ENCODE measurements around the gene HNRNPL. TPM values are rescaled to one million over a fixed set of nuclear protein-coding genes. Genes with fewer than 3 reads are reported as not detected.
"Not testable (repeated sequence)": the region's sequence is repeated elsewhere in the genome, so short reads cannot be mapped to it uniquely, and the experiment has no call there.

Gene HNRNPL
- polyA plus RNA-seq, 1 donor from 2014 or later, result 315 TPM

- no peaks in the 10 kb centered on the region for H3K9me3 ChIP-seq (ENCODE audit: low read length)
- no peaks in the 10 kb centered on the region for H3K9me2 ChIP-seq (ENCODE audit: insufficient read depth, low read length)
- no peak for TF ChIP-seq TAF1 (IDR thresholded peaks at IDR 0.05; ENCODE audit: low read depth)
- TF ChIP-seq CTCF (IDR thresholded peaks at IDR 0.05; ENCODE audit: poor library complexity, severe bottlenecking), result no peak
- TF ChIP-seq SMC3 (conservative IDR thresholded peaks at IDR 0.05; ENCODE audit: poor library complexity), result no peak
- TF ChIP-seq POLR2AphosphoS5 (IDR thresholded peaks at IDR 0.05), result no peak
- no peak for TF ChIP-seq MXI1 (conservative IDR thresholded peaks at IDR 0.05; ENCODE audit: poor library complexity, severe bottlenecking)
- TF ChIP-seq REST (IDR thresholded peaks at IDR 0.05; ENCODE audit: borderline replicate concordance), result no peak
- TF ChIP-seq EZH2 (IDR thresholded peaks at IDR 0.05; ENCODE audit: borderline replicate concordance, insufficient read depth, low read length, poor library complexity, severe bottlenecking), result no peak
- no peak for TF ChIP-seq RAD21 (conservative IDR thresholded peaks at IDR 0.05)
- TF ChIP-seq EP300 (conservative IDR thresholded peaks at IDR 0.05; ENCODE audit: poor library complexity, severe bottlenecking), result no peak
- H2AFZ ChIP-seq (ENCODE audit: low read depth, low read length), result no peak overlapping the region
- no peaks in the 10 kb centered on the region for H3K36me3 ChIP-seq (ENCODE audit: insufficient read depth, low read length)
- H3K27me3 ChIP-seq (ENCODE audit: insufficient read depth, low read depth, low read length), result no peaks in the 10 kb centered on the region
- H3K79me2 ChIP-seq (replicated peaks; ENCODE audit: insufficient read depth, low read length), result no peaks in the 10 kb centered on the region
- no peaks in the 10 kb centered on the region for H3F3A ChIP-seq (ENCODE audit: insufficient read depth, low read length, poor library complexity, severe bottlenecking)
- no peak overlapping the region for H3K4me2 ChIP-seq (ENCODE audit: low read length)
- H3K27ac ChIP-seq (ENCODE audit: low read length), result no peak overlapping the region
- no peak overlapping the region for H3K4me3 ChIP-seq (ENCODE audit: low read length)
- H4K20me1 ChIP-seq (ENCODE audit: insufficient read depth), result no peaks in the 10 kb centered on the region
- H3K9ac ChIP-seq (ENCODE audit: low read length), result no peak overlapping the region
Measured at GRCh38 chr19:38861368-38861767, 11.6 kb upstream of the HNRNPL start.

- not testable (repeated sequence) for H4K20me1 ChIP-seq (ENCODE audit: insufficient read depth); H3K4me3 ChIP-seq (ENCODE audit: low read length); H3K9me3 ChIP-seq (ENCODE audit: low read length); H3F3A ChIP-seq (ENCODE audit: insufficient read depth, low read length, poor library complexity, severe bottlenecking); H3K9me2 ChIP-seq (ENCODE audit: insufficient read depth, low read length); H2AFZ ChIP-seq (ENCODE audit: low read depth, low read length); H3K36me3 ChIP-seq (ENCODE audit: insufficient read depth, low read length); H3K4me2 ChIP-seq (ENCODE audit: low read length); H3K9ac ChIP-seq (ENCODE audit: low read length); H3K79me2 ChIP-seq (replicated peaks; ENCODE audit: insufficient read depth, low read length); H3K27me3 ChIP-seq (ENCODE audit: insufficient read depth, low read depth, low read length); H3K27ac ChIP-seq (ENCODE audit: low read length)
Measured at GRCh38 chr19:38859631-38860204, 9.9 kb upstream of the HNRNPL start.

- H3K27me3 ChIP-seq (ENCODE audit: insufficient read depth, low read depth, low read length), result no peaks in the 10 kb centered on the region
- H3K36me3 ChIP-seq (ENCODE audit: insufficient read depth, low read length), result no peaks in the 10 kb centered on the region
- H3K4me3 ChIP-seq (ENCODE audit: low read length), result no peak overlapping the region
- H3K79me2 ChIP-seq (replicated peaks; ENCODE audit: insufficient read depth, low read length), result no peaks in the 10 kb centered on the region
- no peak for TF ChIP-seq TAF1 (IDR thresholded peaks at IDR 0.05; ENCODE audit: low read depth)
- TF ChIP-seq RAD21 (conservative IDR thresholded peaks at IDR 0.05), result no peak
- no peak for TF ChIP-seq EP300 (conservative IDR thresholded peaks at IDR 0.05; ENCODE audit: poor library complexity, severe bottlenecking)
- no peak for TF ChIP-seq CTCF (IDR thresholded peaks at IDR 0.05; ENCODE audit: poor library complexity, severe bottlenecking)
- TF ChIP-seq EZH2 (IDR thresholded peaks at IDR 0.05; ENCODE audit: borderline replicate concordance, insufficient read depth, low read length, poor library complexity, severe bottlenecking), result no peak
- no peak for TF ChIP-seq REST (IDR thresholded peaks at IDR 0.05; ENCODE audit: borderline replicate concordance)
- no peak for TF ChIP-seq SMC3 (conservative IDR thresholded peaks at IDR 0.05; ENCODE audit: poor library complexity)
- no peak for TF ChIP-seq MXI1 (conservative IDR thresholded peaks at IDR 0.05; ENCODE audit: poor library complexity, severe bottlenecking)
- no peak for TF ChIP-seq POLR2AphosphoS5 (IDR thresholded peaks at IDR 0.05)
- H3K9me3 ChIP-seq (ENCODE audit: low read length), result no peaks in the 10 kb centered on the region
- no peak overlapping the region for H3K4me2 ChIP-seq (ENCODE audit: low read length)
- H4K20me1 ChIP-seq (ENCODE audit: insufficient read depth), result no peaks in the 10 kb centered on the region
- no peaks in the 10 kb centered on the region for H3F3A ChIP-seq (ENCODE audit: insufficient read depth, low read length, poor library complexity, severe bottlenecking)
- H3K9ac ChIP-seq (ENCODE audit: low read length), result no peak overlapping the region
- no peak overlapping the region for H3K27ac ChIP-seq (ENCODE audit: low read length)
- no peaks in the 10 kb centered on the region for H3K9me2 ChIP-seq (ENCODE audit: insufficient read depth, low read length)
- no peak overlapping the region for H2AFZ ChIP-seq (ENCODE audit: low read depth, low read length)
Measured at GRCh38 chr19:38856813-38857212, 7.0 kb upstream of the HNRNPL start.

Data from neural cell (in vitro differentiated cells).